HepG2 (cell line): ENCODE data around the gene ANKRD35. TPM values are rescaled to one million over a fixed set of nuclear protein-coding genes. Genes with fewer than 3 reads are reported as not detected.

Source experiments
- ATAC-seq: fragments of 200-7000 bp; cut with Tn5 transposase; 3 replicates; pipeline ENCODE4 v1.9.1; 2020; ENCODE audit warnings: mild to moderate bottlenecking, moderate library complexity
- BruUV-seq: library from RNA; stranded (reverse); fragments of 400-500 nt; replicated peaks from 2 replicates; lab custom pipeline; 2021; lab: Mats Ljungman, UMichigan
- CTCF ChIA-PET: fragments of 300-600 bp; formaldehyde crosslinking; extraction: SDS; loops from one replicate; lab custom pipeline; 2021; ENCODE audit warnings: low total read pairs, inconsistent platforms, low intra/inter-chr PET ratio; lab: Yijun Ruan, JAX
- POLR2A ChIA-PET: fragments of 350-600 bp; sonication (Branson Sonifier 250); formaldehyde crosslinking; loops from one replicate; lab custom pipeline; 2020; ENCODE audit warnings: antibody characterized with exemption, inconsistent platforms; lab: Yijun Ruan, JAX
- DNase-seq: peaks from one replicate; pipeline ENCODE4 v3.0.0-alpha.2; 2015; ENCODE audit warnings: low spot score
- FAIRE-seq: peaks from 3 replicates; lab custom pipeline; 2011; peaks lifted over from hg19 to GRCh38; lab: Jason Lieb, UNC
- H2AFZ ChIP-seq: one replicate; pipeline ENCODE4 v1.6.1; 2011; ENCODE audit warnings: low read length, inconsistent platforms
- H3K27ac ChIP-seq: fragments of 300-600 bp; 3 replicates; pipeline ENCODE4 v1.8.0; 2011; ENCODE audit warnings: mixed run types, mild to moderate bottlenecking, mixed read lengths, low read length, inconsistent platforms; ENCODE audit not compliant: insufficient read depth; ENCODE audit errors: extremely low read length
- H3K27me3 ChIP-seq, 2 experiments: fragments of 200-600 bp in 1 of 2; 2 replicates in 1 of 2; 3 replicates in 1 of 2; pipeline versions ENCODE4 v1.6.0 to v1.8.0; 2011; ENCODE audit warnings: low read length in 2 of 2, mild to moderate bottlenecking in 2 of 2, moderate library complexity in 2 of 2, inconsistent platforms in 1 of 2; ENCODE audit not compliant: insufficient read depth in 2 of 2, control insufficient read depth in 1 of 2
- H3K36me3 ChIP-seq, 2 experiments: fragments of 200-600 bp in 1 of 2; replicated peaks in 1 of 2; 2 replicates in 1 of 2; 3 replicates in 1 of 2; pipeline versions ENCODE4 v1.5.1 to v1.8.0; 2011; ENCODE audit warnings: low read length in 2 of 2, inconsistent platforms in 1 of 2; ENCODE audit not compliant: insufficient read depth in 2 of 2, control insufficient read depth in 1 of 2
- H3K4me1 ChIP-seq: 2 replicates; pipeline ENCODE4 v1.5.1; 2012; ENCODE audit warnings: low read length, inconsistent platforms; ENCODE audit not compliant: insufficient read depth
- H3K4me2 ChIP-seq: 2 replicates; pipeline ENCODE4 v1.6.0; 2011; ENCODE audit warnings: low read depth, low read length, inconsistent platforms
- H3K4me3 ChIP-seq, 3 experiments: fragments of 200-600 bp in 1 of 3; sonication (generic), shearing (Covaris generic) in 1 of 3; replicated peaks in 1 of 3; 2 replicates each; pipeline ENCODE4 v1.5.1; 2011 to 2016; ENCODE audit warnings: low read length in 3 of 3, inconsistent platforms in 2 of 3, low read depth in 2 of 3, mild to moderate bottlenecking in 2 of 3, control low read depth in 1 of 3, mixed read lengths in 1 of 3; ENCODE audit not compliant: insufficient read depth in 1 of 3
- H3K79me2 ChIP-seq: one replicate; pipeline ENCODE4 v1.6.1; 2011; ENCODE audit warnings: low read length, inconsistent platforms; ENCODE audit not compliant: insufficient read depth
- H3K9ac ChIP-seq: 2 replicates; pipeline ENCODE4 v1.6.0; 2011; ENCODE audit warnings: mild to moderate bottlenecking, low read depth, low read length, inconsistent platforms; ENCODE audit not compliant: insufficient read depth
- H3K9me3 ChIP-seq: 2 replicates; pipeline ENCODE4 v1.5.1; 2012; ENCODE audit warnings: mild to moderate bottlenecking, low read length
- H4K20me1 ChIP-seq: 2 replicates; pipeline ENCODE4 v1.6.0; 2011; ENCODE audit warnings: inconsistent platforms, mild to moderate bottlenecking, low read length, moderate library complexity; ENCODE audit not compliant: insufficient read depth
- EEA1 ChIP-seq: sonication (generic); formaldehyde crosslinking; IDR thresholded peaks from 2 replicates; pipeline ENCODE4 v1.5.1; 2020; ENCODE audit warnings: mild to moderate bottlenecking, missing genetic modification reagents, borderline replicate concordance
- NAIF1 ChIP-seq: sonication (generic); formaldehyde crosslinking; IDR thresholded peaks from 2 replicates; pipeline ENCODE4 v1.5.0; 2020; ENCODE audit warnings: mild to moderate bottlenecking, missing genetic modification reagents, borderline replicate concordance
- ZBTB20 ChIP-seq: sonication (generic); formaldehyde crosslinking; IDR thresholded peaks from 2 replicates; pipeline ENCODE4 v1.8.1; 2023; ENCODE audit warnings: missing genetic modification reagents, low read depth, mild to moderate bottlenecking, borderline replicate concordance
- WGBS: methylation state at CpG from one replicate; pipeline ENCODE4 v1.1.6; 2017; ENCODE audit warnings: low lambda C conversion rate; 5-methylcytosine and 5-hydroxymethylcytosine counted together
- in situ Hi-C: cut with HindIII; loops from 2 replicates; pipeline ENCODE4 v1.10.0; 2017; ENCODE audit warnings: low pct_unique_long_range_greater_than_20kb; ENCODE audit not compliant: extremely low pct_ligation_motif_present
- intact Hi-C: fragments of 100-400 bp; cut with micrococcal nuclease; formaldehyde crosslinking; loops from one replicate; pipeline ENCODE4 v1.10.0; 2022; ENCODE audit not compliant: unreplicated experiment
- polyA plus RNA-seq, 8 experiments: library from polyadenylated mRNA; depleted of rRNA in 3 of 8; stranded (reverse) in 7 of 8; unstranded in 1 of 8; fragments of >200 nt; fragmentation: Illumina TruSeq in 4 of 8; extraction: Trizol in 4 of 8; gene quantifications; 2 replicates each; pipeline versions ENCODE4 v1.2.1 to v1.2.3, GENCODE V29; 2011 to 2016; ENCODE audit warnings: low read depth in 4 of 8, missing spikeins in 1 of 8, mixed read lengths in 1 of 8; ENCODE audit not compliant: insufficient read depth in 1 of 8
- total RNA-seq, 5 experiments: library from RNA; depleted of rRNA; stranded (reverse); fragments of >200 nt; fragmentation: Illumina TruSeq; extraction: Trizol; gene quantifications; 2 replicates each; pipeline ENCODE4 v1.2.3, GENCODE V29; 2016; ENCODE audit warnings: low read depth in 1 of 5
- TF ChIP-seq, protein P1 (sequence below): sonication (generic); formaldehyde crosslinking; IDR thresholded peaks from 2 replicates; pipeline ENCODE4 v1.5.0; 2020; ENCODE audit warnings: mild to moderate bottlenecking, missing genetic modification reagents, moderate library complexity
- TF ChIP-seq, protein P2 (sequence below): sonication (generic); formaldehyde crosslinking; IDR thresholded peaks from 2 replicates; pipeline ENCODE4 v1.4.0; 2020; ENCODE audit warnings: missing genetic modification reagents

The ANKRD35 gene
- total and polyA plus RNA-seq, 2 of the 13 experiments (the other 11 are each of a cell fraction or from before 2014, with no cell fraction given) = 0.02 TPM; not detected in 1

DNA sequence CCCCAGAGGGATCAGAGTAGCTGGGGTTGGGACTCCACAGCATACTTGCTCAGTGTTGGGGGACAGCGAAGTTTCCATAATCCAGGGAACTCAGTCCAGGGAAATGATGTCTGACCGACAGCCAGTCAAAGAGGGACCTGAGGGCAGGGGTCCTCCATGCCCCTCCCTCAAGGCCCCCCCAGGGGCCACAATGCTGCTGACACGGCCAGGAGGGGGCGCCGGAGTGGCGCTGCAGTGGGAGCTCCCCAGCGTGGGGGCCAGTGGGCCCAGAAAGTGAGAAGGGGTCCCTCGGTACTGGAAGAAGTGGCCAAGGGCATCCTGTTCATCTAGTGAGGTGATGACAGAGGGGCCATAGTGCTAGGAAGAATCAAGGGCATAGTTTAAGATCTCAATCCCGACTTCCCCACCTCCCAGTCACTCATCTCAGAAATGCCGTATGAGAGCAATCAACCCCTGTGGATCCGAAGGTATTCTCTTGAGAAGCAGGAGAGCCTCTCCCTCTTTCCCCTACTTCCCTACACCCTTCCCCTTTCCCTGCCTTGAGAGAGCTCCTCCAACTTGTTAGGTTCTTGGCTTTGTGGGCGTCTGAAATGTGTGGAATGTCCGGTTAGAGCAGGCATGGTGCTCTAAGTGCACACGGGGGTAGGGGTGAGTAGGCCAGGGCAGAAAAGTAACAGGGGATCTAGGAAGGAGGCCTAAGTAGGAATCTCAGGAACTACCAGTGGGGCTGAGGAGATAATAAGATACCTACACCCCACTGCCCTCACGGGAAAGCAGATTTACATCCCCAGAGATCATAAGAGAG, 36.1 kb downstream of the ANKRD35 start:
- ChIA-PET POLR2A (interaction anchor here (1.2 kb wide), 1 partner anchor 10 kb away, joined by 3 read pairs; the partner anchor contains the start of gene PIAS3), CTCF (no interaction called here)
- H3K79me2 ChIP-seq = no peaks in the 10 kb centered on the region
- H3K4me1 ChIP-seq = peaks cover 12% of the 10 kb centered on the region
- in situ Hi-C loops = loop anchor here (10.0 kb wide), 1 partner anchor 165 kb away; no protein-coding TSS in a partner anchor
- intact Hi-C loops = no loop called here
- no peak overlapping the region for H3K4me2 ChIP-seq
- H2AFZ ChIP-seq = no peak overlapping the region
- H3K36me3 ChIP-seq = peaks cover 13 to 19% of the 10 kb centered on the region in 2 experiments
- DNase-seq = no peak
- BruUV-seq = no TSS peak
- ATAC-seq = no peak
- WGBS = 83% methylated on average over 13 of the region's 15 CpGs
- no peak for FAIRE-seq
- no peaks in the 10 kb centered on the region for H3K27me3 ChIP-seq
- TF ChIP-seq, protein P1, sequence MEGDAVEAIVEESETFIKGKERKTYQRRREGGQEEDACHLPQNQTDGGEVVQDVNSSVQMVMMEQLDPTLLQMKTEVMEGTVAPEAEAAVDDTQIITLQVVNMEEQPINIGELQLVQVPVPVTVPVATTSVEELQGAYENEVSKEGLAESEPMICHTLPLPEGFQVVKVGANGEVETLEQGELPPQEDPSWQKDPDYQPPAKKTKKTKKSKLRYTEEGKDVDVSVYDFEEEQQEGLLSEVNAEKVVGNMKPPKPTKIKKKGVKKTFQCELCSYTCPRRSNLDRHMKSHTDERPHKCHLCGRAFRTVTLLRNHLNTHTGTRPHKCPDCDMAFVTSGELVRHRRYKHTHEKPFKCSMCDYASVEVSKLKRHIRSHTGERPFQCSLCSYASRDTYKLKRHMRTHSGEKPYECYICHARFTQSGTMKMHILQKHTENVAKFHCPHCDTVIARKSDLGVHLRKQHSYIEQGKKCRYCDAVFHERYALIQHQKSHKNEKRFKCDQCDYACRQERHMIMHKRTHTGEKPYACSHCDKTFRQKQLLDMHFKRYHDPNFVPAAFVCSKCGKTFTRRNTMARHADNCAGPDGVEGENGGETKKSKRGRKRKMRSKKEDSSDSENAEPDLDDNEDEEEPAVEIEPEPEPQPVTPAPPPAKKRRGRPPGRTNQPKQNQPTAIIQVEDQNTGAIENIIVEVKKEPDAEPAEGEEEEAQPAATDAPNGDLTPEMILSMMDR = peak; percentile 32
- no peak for TF ChIP-seq NAIF1 (CRISPR knock-in tag)
- TF ChIP-seq, protein P2, sequence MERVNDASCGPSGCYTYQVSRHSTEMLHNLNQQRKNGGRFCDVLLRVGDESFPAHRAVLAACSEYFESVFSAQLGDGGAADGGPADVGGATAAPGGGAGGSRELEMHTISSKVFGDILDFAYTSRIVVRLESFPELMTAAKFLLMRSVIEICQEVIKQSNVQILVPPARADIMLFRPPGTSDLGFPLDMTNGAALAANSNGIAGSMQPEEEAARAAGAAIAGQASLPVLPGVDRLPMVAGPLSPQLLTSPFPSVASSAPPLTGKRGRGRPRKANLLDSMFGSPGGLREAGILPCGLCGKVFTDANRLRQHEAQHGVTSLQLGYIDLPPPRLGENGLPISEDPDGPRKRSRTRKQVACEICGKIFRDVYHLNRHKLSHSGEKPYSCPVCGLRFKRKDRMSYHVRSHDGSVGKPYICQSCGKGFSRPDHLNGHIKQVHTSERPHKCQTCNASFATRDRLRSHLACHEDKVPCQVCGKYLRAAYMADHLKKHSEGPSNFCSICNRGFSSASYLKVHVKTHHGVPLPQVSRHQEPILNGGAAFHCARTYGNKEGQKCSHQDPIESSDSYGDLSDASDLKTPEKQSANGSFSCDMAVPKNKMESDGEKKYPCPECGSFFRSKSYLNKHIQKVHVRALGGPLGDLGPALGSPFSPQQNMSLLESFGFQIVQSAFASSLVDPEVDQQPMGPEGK (CRISPR knock-in tag) = peak; percentile 91
- no peak for TF ChIP-seq EEA1 (CRISPR knock-in tag)
- no peak for TF ChIP-seq ZBTB20 (CRISPR knock-in tag)
- no peak overlapping the region for H3K4me3 ChIP-seq
- H3K9ac ChIP-seq = no peak overlapping the region
- H4K20me1 ChIP-seq = no peaks in the 10 kb centered on the region
- no peak overlapping the region for H3K27ac ChIP-seq
- no peaks in the 10 kb centered on the region for H3K9me3 ChIP-seq
